VCaP (cell line): Measurements from ENCODE around the gene KLHL17.

Experiments
- H3K27ac ChIP-seq: fragments of 450-650 bp; 2 replicates; pipeline ENCODE4 v1.5.1; 2017
- CTCF ChIP-seq: fragments of 450-650 bp; conservative IDR thresholded peaks from 2 replicates; pipeline ENCODE4 v1.5.1; 2017; ENCODE audit warnings: mild to moderate bottlenecking, moderate library complexity

KLHL17 gene

GRCh38 chr1:940107-941014 is 20.0 kb upstream of the KLHL17 start:
- H3K27ac ChIP-seq: peak overlapping the region; percentile 91
- peak; percentile 29 for TF ChIP-seq CTCF

GRCh38 chr1:941015-941587 is 19.3 kb upstream of the KLHL17 start:
- H3K27ac ChIP-seq: peak overlapping the region; percentile 91
- no peak for TF ChIP-seq CTCF

- H3K27ac ChIP-seq: peak overlapping the region; percentile 91
- TF ChIP-seq CTCF: no peak
Measured at GRCh38 chr1:941588-942383, 18.6 kb upstream of the KLHL17 start.

- H3K27ac ChIP-seq: peak overlapping the region; percentile 91
- no peak for TF ChIP-seq CTCF
Measured at GRCh38 chr1:942411-942821, 18.0 kb upstream of the KLHL17 start.

GRCh38 chr1:942864-943533 is 17.4 kb upstream of the KLHL17 start:
- peak overlapping the region; percentile 91 for H3K27ac ChIP-seq
- no peak for TF ChIP-seq CTCF

GRCh38 chr1:943545-944340 is 16.6 kb upstream of the KLHL17 start:
- TF ChIP-seq CTCF: no peak
- H3K27ac ChIP-seq: peak overlapping the region; percentile 91
